ENCODE results near the gene CNEP1R1.

GRCh38 chr16:50001144-50001543 is 23.9 kb upstream of the CNEP1R1 start:
- TF ChIP-seq, protein P1, sequence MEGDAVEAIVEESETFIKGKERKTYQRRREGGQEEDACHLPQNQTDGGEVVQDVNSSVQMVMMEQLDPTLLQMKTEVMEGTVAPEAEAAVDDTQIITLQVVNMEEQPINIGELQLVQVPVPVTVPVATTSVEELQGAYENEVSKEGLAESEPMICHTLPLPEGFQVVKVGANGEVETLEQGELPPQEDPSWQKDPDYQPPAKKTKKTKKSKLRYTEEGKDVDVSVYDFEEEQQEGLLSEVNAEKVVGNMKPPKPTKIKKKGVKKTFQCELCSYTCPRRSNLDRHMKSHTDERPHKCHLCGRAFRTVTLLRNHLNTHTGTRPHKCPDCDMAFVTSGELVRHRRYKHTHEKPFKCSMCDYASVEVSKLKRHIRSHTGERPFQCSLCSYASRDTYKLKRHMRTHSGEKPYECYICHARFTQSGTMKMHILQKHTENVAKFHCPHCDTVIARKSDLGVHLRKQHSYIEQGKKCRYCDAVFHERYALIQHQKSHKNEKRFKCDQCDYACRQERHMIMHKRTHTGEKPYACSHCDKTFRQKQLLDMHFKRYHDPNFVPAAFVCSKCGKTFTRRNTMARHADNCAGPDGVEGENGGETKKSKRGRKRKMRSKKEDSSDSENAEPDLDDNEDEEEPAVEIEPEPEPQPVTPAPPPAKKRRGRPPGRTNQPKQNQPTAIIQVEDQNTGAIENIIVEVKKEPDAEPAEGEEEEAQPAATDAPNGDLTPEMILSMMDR (IDR thresholded peaks at IDR 0.05): no peak
- TF ChIP-seq EZH2 (IDR thresholded peaks at IDR 0.05; ENCODE audit: borderline replicate concordance, insufficient read depth, low read depth, low read length, poor library complexity, severe bottlenecking): no peak
